HEK293T (cell line): Measurements from ENCODE around the gene MIX23.
A peak's percentile ranks its signal among the peaks of the same experiment; 100 is the strongest.

Experiments
- CTCF ChIA-PET: fragments of 350-600 bp; formaldehyde crosslinking; extraction: SDS; loops from one replicate; lab custom pipeline; 2021; ENCODE audit warnings: antibody characterized with exemption, inconsistent platforms; lab: Yijun Ruan, JAX
- POLR2A ChIA-PET: fragments of 350-600 bp; formaldehyde crosslinking; extraction: SDS; loops from one replicate; lab custom pipeline; 2020; ENCODE audit warnings: antibody characterized with exemption, inconsistent platforms; lab: Yijun Ruan, JAX
- DNase-seq: peaks from one replicate; pipeline ENCODE4 v3.0.0; 2012; ENCODE audit warnings: mixed read lengths; ENCODE audit errors: extremely low spot score
- ARNT ChIP-seq: fragments of 450-650 bp; IDR thresholded peaks from 2 replicates; pipeline ENCODE4 v1.6.1; 2017; ENCODE audit warnings: mild to moderate bottlenecking
- BHLHE40 ChIP-seq: fragments of 450-650 bp; IDR thresholded peaks from 2 replicates; pipeline ENCODE4 v1.6.1; 2016; ENCODE audit warnings: mild to moderate bottlenecking, moderate library complexity, borderline replicate concordance
- CTBP1 ChIP-seq: fragments of 450-650 bp; IDR thresholded peaks from 2 replicates; pipeline ENCODE4 v1.6.1; 2016; ENCODE audit warnings: borderline replicate concordance
- ELF4 ChIP-seq: fragments of 450-650 bp; IDR thresholded peaks from 2 replicates; pipeline ENCODE4 v1.6.1; 2017; ENCODE audit warnings: antibody characterized with exemption
- FOXA1 ChIP-seq: fragments of 450-650 bp; IDR thresholded peaks from 2 replicates; pipeline ENCODE4 v1.6.1; 2016; ENCODE audit warnings: mild to moderate bottlenecking
- FOXK2 ChIP-seq: fragments of 450-650 bp; IDR thresholded peaks from 2 replicates; pipeline ENCODE4 v1.6.1; 2016; ENCODE audit warnings: mild to moderate bottlenecking
- FOXM1 ChIP-seq: fragments of 450-650 bp; IDR thresholded peaks from 2 replicates; pipeline ENCODE4 v1.6.1; 2017; ENCODE audit warnings: mild to moderate bottlenecking, borderline replicate concordance
- HDGF ChIP-seq: fragments of 450-650 bp; IDR thresholded peaks from 2 replicates; pipeline ENCODE4 v1.6.1; 2017; ENCODE audit warnings: antibody characterized with exemption, borderline replicate concordance
- L3MBTL2 ChIP-seq: fragments of 450-650 bp; conservative IDR thresholded peaks from 2 replicates; pipeline ENCODE4 v1.6.1; 2016; ENCODE audit warnings: mild to moderate bottlenecking
- LEF1 ChIP-seq: fragments of 450-650 bp; IDR thresholded peaks from 2 replicates; pipeline ENCODE4 v1.6.1; 2017; ENCODE audit warnings: mild to moderate bottlenecking, borderline replicate concordance
- NFRKB ChIP-seq: fragments of 450-650 bp; IDR thresholded peaks from 2 replicates; pipeline ENCODE4 v1.6.1; 2016; ENCODE audit warnings: mild to moderate bottlenecking, moderate library complexity
- SP1 ChIP-seq: fragments of 450-650 bp; IDR thresholded peaks from 2 replicates; pipeline ENCODE4 v1.6.1; 2017
- SUZ12 ChIP-seq: fragments of 450-650 bp; IDR thresholded peaks from 2 replicates; pipeline ENCODE4 v1.6.1; 2016; ENCODE audit warnings: mild to moderate bottlenecking
- TARDBP ChIP-seq: fragments of 450-650 bp; IDR thresholded peaks from 2 replicates; pipeline ENCODE4 v1.6.1; 2016
- ZNF384 ChIP-seq: fragments of 450-650 bp; IDR thresholded peaks from 2 replicates; pipeline ENCODE4 v1.6.1; 2016
- TF ChIP-seq, protein P1 (sequence below): fragments of 450-650 bp; IDR thresholded peaks from 2 replicates; pipeline ENCODE4 v1.6.1; 2016

Gene MIX23

GRCh38 chr3:122382888-122383666, at the start of gene MIX23:
MIX23 (minus strand) TSS chr3:122383231; CDS start chr3:122383224, 7 bp downstream.
- CTCF ChIA-PET, result interaction anchor here (0.6 kb wide), 1 partner anchor 10 kb away, joined by 3 read pairs; no protein-coding TSS in a partner anchor
- POLR2A ChIA-PET, result interaction anchor here (0.8 to 2.9 kb wide), 12 partner anchors 10 to 1203 kb away, joined by 3 to 34 read pairs (median 4); partner anchors contain the start of genes KPNA1 and WDR5B
- TF ChIP-seq SP1 (no peak), FOXK2 (no peak), NFRKB (peak; percentile 77), L3MBTL2 (peak; percentile 88), FOXM1 (no peak), ELF4 (0 out of 2 replicates have a peak, but pooled peaks have one; percentile 32)
- TF ChIP-seq, protein P1, sequence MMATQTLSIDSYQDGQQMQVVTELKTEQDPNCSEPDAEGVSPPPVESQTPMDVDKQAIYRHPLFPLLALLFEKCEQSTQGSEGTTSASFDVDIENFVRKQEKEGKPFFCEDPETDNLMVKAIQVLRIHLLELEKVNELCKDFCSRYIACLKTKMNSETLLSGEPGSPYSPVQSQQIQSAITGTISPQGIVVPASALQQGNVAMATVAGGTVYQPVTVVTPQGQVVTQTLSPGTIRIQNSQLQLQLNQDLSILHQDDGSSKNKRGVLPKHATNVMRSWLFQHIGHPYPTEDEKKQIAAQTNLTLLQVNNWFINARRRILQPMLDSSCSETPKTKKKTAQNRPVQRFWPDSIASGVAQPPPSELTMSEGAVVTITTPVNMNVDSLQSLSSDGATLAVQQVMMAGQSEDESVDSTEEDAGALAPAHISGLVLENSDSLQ, result 0 out of 2 replicates have a peak, but pooled peaks have one; percentile 30
- peak; percentile 78 for DNase-seq

DNA sequence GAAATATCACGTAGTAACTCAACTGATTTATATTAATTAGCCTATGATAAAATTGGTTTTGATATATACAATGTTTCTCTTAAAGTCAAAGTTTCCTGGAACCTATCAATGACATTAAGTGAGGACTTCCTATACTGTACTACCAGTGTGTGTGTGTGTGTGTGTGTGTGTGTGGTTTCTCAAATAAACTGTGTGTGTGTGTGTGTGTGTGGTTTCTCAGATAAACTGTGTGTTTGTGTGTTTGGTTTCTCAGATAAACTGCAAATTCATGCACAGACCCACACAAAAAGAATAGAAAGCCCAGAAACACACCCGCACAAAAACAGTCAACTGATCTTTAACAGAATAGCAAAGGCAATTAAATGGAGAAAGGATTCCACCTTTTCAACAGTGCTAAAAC, 47.3 kb upstream of the MIX23 start:
- TF ChIP-seq ARNT (no peak), HDGF (no peak), SUZ12 (no peak), ZNF384 (no peak), SP1 (no peak), TARDBP (no peak), FOXA1 (no peak), L3MBTL2 (no peak), ELF4 (no peak), NFRKB (no peak), FOXK2 (no peak), FOXM1 (no peak), BHLHE40 (no peak), CTBP1 (no peak)
- TF ChIP-seq, protein P1, result no peak
- ChIA-PET CTCF (no interaction called here), POLR2A (interaction anchor here (1.8 kb wide), 1 partner anchor 14 kb away, joined by 6 read pairs; the partner anchor contains the start of gene WDR5B)
- no peak for DNase-seq

- DNase-seq, result no peak
- POLR2A ChIA-PET, result no interaction called here
- CTCF ChIA-PET, result no interaction called here
- TF ChIP-seq BHLHE40 (no peak), ARNT (no peak), HDGF (no peak), FOXK2 (no peak), ZNF384 (no peak), CTBP1 (no peak), NFRKB (no peak), LEF1 (no peak), SP1 (no peak), FOXM1 (no peak), ELF4 (no peak), FOXA1 (no peak), TARDBP (no peak), SUZ12 (no peak)
- TF ChIP-seq, protein P1, result no peak
Measured at GRCh38 chr3:122427857-122428471, 44.9 kb upstream of the MIX23 start.

DNA sequence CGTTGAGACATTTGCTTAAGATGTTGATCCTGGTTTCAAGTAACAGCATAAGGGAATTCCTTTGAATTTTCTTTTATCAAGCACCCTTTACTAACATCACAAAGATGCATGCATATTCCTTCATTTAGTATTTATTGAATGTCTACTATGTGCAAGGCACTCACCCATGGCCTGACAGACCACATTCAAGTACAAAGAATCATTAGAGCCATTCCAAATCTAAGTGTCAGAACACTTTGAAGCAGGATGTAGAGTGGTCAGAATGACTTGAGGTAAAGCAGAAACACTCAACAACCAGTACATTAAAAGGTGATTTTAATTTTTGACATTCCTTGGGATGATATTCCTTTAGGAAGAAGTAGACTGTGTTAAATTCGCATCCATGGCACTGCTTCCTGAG, 38.8 kb upstream of the MIX23 start:
- no peak for DNase-seq
- TF ChIP-seq ARNT (no peak), FOXM1 (no peak), ZNF384 (no peak), TARDBP (no peak)
- ChIA-PET CTCF (no interaction called here), POLR2A (no interaction called here)

- ChIA-PET CTCF (no interaction called here), POLR2A (interaction anchor here (1.5 kb wide), 1 partner anchor 12 kb away, joined by 3 read pairs; no protein-coding TSS in a partner anchor)
Measured at GRCh38 chr3:122421101-122421500, 38.1 kb upstream of the MIX23 start.

More at GRCh38 chr3:122421101-122421500, 38.1 kb upstream of the MIX23 start:
- no peak for DNase-seq
- TF ChIP-seq ELF4, result no peak
- TF ChIP-seq SP1, result no peak
- no peak for TF ChIP-seq ARNT
- no peak for TF ChIP-seq LEF1
- TF ChIP-seq TARDBP, result no peak
- no peak for TF ChIP-seq BHLHE40
- no peak for TF ChIP-seq SUZ12
- TF ChIP-seq, protein P1, result no peak
- TF ChIP-seq HDGF, result no peak
- no peak for TF ChIP-seq FOXK2
- no peak for TF ChIP-seq CTBP1
- TF ChIP-seq ZNF384, result no peak
- no peak for TF ChIP-seq FOXM1
- TF ChIP-seq L3MBTL2, result no peak
- TF ChIP-seq NFRKB, result no peak
- no peak for TF ChIP-seq FOXA1
